GM19452 (cell line): ENCODE measurements around the gene COL8A1.

Experiments used
- ATAC-seq: cut with Tn5 transposase; IDR thresholded peaks from one replicate; pipeline ENCODE4 v1.9.1; 2021; ENCODE audit not compliant: unreplicated experiment

The COL8A1 gene

DNA sequence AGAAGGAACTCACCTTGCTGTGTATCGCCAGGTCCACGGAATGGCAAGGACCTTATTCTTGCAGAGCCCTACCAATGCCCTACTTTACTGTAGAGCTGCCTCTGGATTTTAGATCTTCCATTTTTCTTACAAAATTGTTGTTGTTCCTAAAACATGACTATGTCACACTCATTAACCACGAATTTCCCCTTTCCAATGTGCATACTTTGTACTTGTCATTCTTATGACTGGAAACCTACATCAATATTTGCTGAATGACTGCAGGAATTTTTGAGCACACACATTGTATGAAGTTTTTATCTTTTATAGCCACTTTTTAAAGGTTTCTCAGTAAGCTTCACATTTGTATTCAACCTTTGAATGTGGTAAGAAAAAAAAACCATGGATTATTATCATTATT lies 143.4 kb downstream of the COL8A1 start:
- no peak for ATAC-seq

DNA sequence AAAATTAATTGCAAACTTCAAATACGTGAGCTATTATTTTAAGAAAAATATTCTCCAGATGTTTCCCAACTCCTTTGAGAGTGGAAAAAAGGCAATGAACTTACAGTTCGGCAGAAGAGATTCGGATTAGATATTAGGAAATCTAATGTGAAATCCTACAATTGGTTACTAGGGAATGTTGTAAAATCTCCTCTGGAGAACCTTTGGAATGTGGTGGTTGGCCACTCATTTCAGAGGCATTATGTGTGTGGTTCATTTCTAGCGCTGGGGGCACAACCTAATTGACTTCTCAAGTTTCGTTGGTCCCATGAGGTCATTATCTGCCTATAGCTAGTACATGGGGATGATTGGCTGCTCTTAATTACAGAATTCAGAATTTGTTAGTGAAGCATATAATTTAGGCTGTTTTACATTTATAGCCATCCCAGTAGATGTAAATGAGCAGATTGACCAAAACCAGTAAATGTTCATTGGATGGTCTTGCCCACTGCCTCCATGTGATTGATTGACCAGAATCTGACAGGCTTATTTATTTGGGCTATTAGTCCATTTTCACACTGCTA lies 144.7 kb downstream of the COL8A1 start:
- no peak for ATAC-seq

GRCh38 chr3:99789011-99789721 lies 150.8 kb downstream of the COL8A1 start:
- ATAC-seq: peak; percentile 91

GRCh38 chr3:99794485-99794884 lies 156.1 kb downstream of the COL8A1 start:
- ATAC-seq: no peak

- ATAC-seq: no peak
Measured at GRCh38 chr3:99795573-99795972, 157.2 kb downstream of the COL8A1 start.

DNA sequence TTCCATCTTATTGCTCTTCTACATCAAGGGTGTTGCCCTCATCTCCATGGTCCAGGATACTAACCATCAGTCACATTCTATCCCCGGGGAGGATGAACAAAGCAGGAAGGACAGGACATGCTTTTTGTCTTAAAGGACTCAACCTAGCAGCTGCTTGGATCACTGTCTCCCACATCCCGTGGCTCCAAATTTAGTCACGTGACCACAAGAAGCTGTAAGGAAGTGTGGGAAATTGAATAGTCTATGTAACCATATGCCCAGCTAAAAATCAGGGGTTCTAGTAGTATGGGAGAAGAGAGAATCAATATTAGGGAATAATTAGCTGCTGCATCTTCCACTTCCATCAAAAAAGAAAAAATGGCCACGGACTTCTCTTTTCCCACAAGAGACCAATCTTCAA lies 161.0 kb downstream of the COL8A1 start:
- ATAC-seq: no peak

DNA sequence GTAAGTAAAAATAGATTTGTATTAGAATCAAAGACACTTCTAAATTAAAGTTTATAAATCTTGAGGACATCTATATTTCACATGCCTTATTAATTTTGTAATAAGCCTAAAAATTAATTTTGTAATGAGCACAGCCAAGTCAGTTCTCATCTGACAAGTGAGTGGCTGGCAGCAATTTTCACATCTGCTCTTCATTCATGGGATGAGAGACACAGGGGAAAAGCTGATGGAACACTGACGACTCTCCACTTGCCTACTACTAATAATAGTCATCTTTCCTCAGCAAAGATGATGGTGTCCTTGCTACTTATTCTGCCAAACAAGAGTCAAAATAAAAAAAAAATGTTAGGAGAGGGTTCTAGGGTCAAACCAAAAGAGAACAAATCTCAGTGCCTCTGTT lies 164.9 kb downstream of the COL8A1 start:
- no peak for ATAC-seq

GRCh38 chr3:99805160-99805559 lies 166.8 kb downstream of the COL8A1 start:
- ATAC-seq: no peak

- ATAC-seq: peak; percentile 59
Measured at GRCh38 chr3:99808163-99808794, 169.9 kb downstream of the COL8A1 start.

DNA sequence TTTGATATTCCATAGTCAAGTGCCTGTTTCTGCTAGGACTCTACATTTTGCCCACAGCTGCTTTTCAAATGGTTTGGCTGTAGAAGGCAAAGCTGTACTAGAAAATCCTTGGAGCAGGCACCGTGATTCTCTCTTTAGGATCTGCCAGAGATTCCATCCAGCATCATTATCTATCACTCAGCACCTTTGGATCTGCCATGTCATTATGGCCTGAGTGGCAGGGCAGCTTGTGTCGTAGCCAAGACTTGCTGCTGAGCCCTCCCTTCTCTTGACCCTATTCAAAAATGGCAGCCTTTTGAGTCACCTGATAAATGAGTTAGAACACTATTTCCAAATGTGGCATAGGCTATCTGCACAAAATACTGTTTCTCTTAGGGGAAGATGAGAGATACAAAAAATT lies 171.2 kb downstream of the COL8A1 start:
- ATAC-seq: no peak

DNA sequence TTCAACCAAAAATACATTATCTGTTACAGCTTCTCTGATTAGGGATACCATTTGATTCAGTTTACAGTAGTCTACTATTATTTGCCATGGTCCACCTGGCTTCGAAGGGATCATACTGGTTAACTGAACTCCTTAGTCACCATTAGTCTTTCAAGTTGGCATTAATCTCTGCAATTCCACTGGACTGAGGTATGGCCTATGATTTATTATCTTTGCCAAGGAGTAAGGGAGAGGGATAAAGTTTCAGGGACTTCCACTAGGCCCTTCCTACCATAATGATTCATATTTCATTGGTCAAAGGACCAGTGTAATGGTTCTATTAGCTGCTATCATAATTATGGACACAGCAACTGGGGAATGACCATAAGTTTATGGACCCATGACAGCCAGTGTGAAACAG lies 172.0 kb downstream of the COL8A1 start:
- ATAC-seq: no peak

GRCh38 chr3:99817047-99817436 lies 178.6 kb downstream of the COL8A1 start:
- ATAC-seq: no peak

GRCh38 chr3:99817437-99818240 lies 179.2 kb downstream of the COL8A1 start, which contains the start of gene CMSS1:
Gene CMSS1 (plus strand): TSS chr3:99817862.
- ATAC-seq: peak; percentile 99

DNA sequence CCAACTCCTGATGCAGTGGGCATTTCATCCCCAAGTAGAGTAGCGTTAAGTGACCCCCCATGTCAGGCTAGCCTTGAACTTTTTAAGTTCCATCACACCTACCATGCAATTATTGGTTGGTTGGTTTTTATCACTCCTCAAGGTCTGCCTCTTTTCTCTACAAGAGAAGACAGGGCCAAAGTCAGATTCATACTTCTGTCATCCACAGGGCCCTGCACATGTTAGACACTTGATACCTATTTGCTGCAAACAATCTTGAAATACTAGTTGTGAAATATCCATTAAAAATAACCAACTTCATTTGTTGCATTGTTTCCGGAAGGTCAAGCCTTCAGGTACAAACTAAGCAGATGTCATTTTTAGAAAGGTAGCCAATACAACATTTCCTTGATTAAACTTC lies 180.4 kb downstream of the COL8A1 start:
- ATAC-seq: no peak

GRCh38 chr3:99823723-99824711 lies 185.6 kb downstream of the COL8A1 start:
- no peak for ATAC-seq

DNA sequence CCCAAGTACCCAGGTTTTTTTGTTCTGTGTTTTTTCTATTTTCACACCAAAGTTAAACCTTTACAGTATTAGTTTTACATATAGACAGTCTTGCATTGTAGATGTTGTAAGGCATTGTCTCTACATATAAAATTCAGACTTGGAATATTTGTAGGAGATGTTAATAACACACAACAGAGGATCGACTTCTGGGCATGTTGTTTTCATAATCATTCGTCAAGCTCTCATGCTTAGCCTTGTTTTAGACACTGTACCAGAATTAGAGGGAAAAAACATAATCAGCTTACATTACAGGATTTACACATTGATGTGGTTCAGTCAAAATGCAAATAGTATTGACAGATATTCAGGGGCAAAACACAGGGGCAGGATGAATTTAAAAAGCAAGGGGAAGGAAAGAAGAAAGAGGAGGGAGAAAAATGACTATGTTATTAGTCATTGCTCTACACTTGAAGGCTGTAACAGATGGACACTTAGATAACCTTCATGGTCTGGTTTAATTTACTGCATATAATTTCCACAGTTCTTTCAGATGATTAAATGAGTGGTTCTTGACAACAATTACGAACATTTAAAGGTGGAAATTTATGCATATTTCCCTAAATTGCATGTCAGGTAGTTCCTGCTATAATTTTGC lies 186.7 kb downstream of the COL8A1 start:
- ATAC-seq: no peak

DNA sequence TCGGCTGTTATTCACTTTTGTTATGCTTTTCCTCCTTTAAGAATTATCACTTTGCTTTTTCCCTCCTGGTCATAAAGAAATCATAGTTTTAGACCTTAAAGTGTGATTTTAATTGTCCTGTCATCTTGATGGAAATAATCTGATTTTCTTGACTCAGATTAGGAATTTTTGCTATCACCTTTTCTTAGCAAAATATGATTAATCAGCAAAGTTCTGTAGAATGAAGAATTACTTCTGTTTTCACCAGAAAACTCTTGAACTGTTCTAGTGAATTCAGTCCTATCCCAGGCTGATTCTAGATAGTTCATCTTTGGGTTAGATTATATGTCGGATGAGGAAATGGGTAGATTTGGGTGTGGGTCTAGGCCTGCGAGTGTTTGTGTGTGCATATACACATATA lies 191.4 kb downstream of the COL8A1 start:
- ATAC-seq: no peak

GRCh38 chr3:99833617-99834205 lies 195.3 kb downstream of the COL8A1 start:
- ATAC-seq: no peak

GRCh38 chr3:99834211-99834957 lies 196.0 kb downstream of the COL8A1 start:
- ATAC-seq: no peak
